ENCODE measurements around the gene PPIL6. TPM values are rescaled to one million over a fixed set of nuclear protein-coding genes. Genes with fewer than 3 reads are reported as not detected.

The PPIL6 gene
- total and polyA plus RNA-seq, 2 donors (not counting 1 experiment from before 2014, with no cell fraction given), result 0.85 to 1.8 TPM

GRCh38 chr6:109453156-109453555, 12.7 kb upstream of the PPIL6 start:
- H3K27me3 ChIP-seq (replicated peaks in 1 of 4; ENCODE audit: control extremely low read depth in 1 of 4, control insufficient read depth in 3 of 4, insufficient read depth in 4 of 4, low read length in 3 of 4), result no peaks in the 10 kb centered on the region
- H3K4me3 ChIP-seq (ENCODE audit: control extremely low read depth in 1 of 5, extremely low read depth in 1 of 5, insufficient read depth in 1 of 5, low read depth in 2 of 5, low read length in 4 of 5), result no peak overlapping the region
- H3K79me2 ChIP-seq (ENCODE audit: control insufficient read depth, insufficient read depth, low read length), result peaks cover 42% of the 10 kb centered on the region
- peak overlapping the region; percentile 95 for H3K4me2 ChIP-seq (replicated peaks; ENCODE audit: low read depth, low read length, poor library complexity, severe bottlenecking)
- DNase-seq, result peak; percentile 31
- no peak overlapping the region for H2AFZ ChIP-seq (ENCODE audit: insufficient read depth, low read depth, low read length, poor library complexity, severe bottlenecking)
- no peak for ATAC-seq (ENCODE audit: low read depth)
- H3K9me3 Mint-ChIP-seq (ENCODE audit: insufficient read depth), result no peaks in the 10 kb centered on the region
- peak overlapping the region; percentile 95 for H3K4me3 Mint-ChIP-seq
- H3K27ac ChIP-seq (ENCODE audit: low read length in 2 of 2), result peak overlapping the region; percentile 98 to 99
- H3K9me3 ChIP-seq (ENCODE audit: control extremely low read depth in 1 of 3, control insufficient read depth in 2 of 3, insufficient read depth in 1 of 3, low read length in 2 of 3), result no peaks in the 10 kb centered on the region
- H3K27ac Mint-ChIP-seq, result peak overlapping the region; percentile 99
- no peak overlapping the region for H3K9ac ChIP-seq (ENCODE audit: low read length)
- CTCF ChIA-PET, result interaction anchor here (1.9 to 6.4 kb wide), 3 partner anchors 13 to 587 kb away, joined by 5 to 55 read pairs (median 28); partner anchors contain the start of genes CD164, PPIL6 and SMPD2
- POLR2A ChIA-PET, result interaction anchor here (0.7 to 5.5 kb wide), 3 partner anchors 9 to 27 kb away, joined by 3 to 26 read pairs (median 4); no protein-coding TSS in a partner anchor
- H3K27me3 Mint-ChIP-seq, result no peaks in the 10 kb centered on the region
- intact Hi-C loops (cut with micrococcal nuclease), result loop anchor here (10.0 kb wide), 2 partner anchors 752 to 1422 kb away; partner anchors contain the start of gene AMD1
- no peak for TF ChIP-seq EZH2 (IDR thresholded peaks at IDR 0.05; ENCODE audit: borderline replicate concordance, insufficient read depth, low read depth, low read length, poor library complexity, severe bottlenecking)
- TF ChIP-seq, protein P1, sequence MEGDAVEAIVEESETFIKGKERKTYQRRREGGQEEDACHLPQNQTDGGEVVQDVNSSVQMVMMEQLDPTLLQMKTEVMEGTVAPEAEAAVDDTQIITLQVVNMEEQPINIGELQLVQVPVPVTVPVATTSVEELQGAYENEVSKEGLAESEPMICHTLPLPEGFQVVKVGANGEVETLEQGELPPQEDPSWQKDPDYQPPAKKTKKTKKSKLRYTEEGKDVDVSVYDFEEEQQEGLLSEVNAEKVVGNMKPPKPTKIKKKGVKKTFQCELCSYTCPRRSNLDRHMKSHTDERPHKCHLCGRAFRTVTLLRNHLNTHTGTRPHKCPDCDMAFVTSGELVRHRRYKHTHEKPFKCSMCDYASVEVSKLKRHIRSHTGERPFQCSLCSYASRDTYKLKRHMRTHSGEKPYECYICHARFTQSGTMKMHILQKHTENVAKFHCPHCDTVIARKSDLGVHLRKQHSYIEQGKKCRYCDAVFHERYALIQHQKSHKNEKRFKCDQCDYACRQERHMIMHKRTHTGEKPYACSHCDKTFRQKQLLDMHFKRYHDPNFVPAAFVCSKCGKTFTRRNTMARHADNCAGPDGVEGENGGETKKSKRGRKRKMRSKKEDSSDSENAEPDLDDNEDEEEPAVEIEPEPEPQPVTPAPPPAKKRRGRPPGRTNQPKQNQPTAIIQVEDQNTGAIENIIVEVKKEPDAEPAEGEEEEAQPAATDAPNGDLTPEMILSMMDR (IDR thresholded peaks at IDR 0.05), result no peak
- peaks cover 7% of the 10 kb centered on the region for H4K20me1 ChIP-seq (ENCODE audit: control insufficient read depth, insufficient read depth, low read length, poor library complexity, severe bottlenecking)
- WGBS (ENCODE audit: insufficient coverage), result 95% methylated on average over 2 of the region's 2 CpGs
- peaks cover 85 to 88% of the 10 kb centered on the region in 2 donors for H3K4me1 ChIP-seq (ENCODE audit: control insufficient read depth in 2 of 2, insufficient read depth in 2 of 2, low read length in 2 of 2)
- peaks cover 0 to 34% of the 10 kb centered on the region in 2 experiments for H3K36me3 ChIP-seq (replicated peaks in 1 of 2; ENCODE audit: control extremely low read depth in 1 of 2, control insufficient read depth in 1 of 2, extremely low read depth in 1 of 2, insufficient read depth in 2 of 2, low read length in 1 of 2)
- peaks cover 85% of the 10 kb centered on the region for H3K4me1 Mint-ChIP-seq

- no peak for TF ChIP-seq EZH2 (IDR thresholded peaks at IDR 0.05; ENCODE audit: borderline replicate concordance, insufficient read depth, low read depth, low read length, poor library complexity, severe bottlenecking)
- TF ChIP-seq, protein P1 (IDR thresholded peaks at IDR 0.05), result no peak
- 97% methylated on average over 8 of the region's 9 CpGs for WGBS (ENCODE audit: insufficient coverage)
Measured at GRCh38 chr6:109452181-109452580, 11.8 kb upstream of the PPIL6 start.

More at GRCh38 chr6:109452181-109452580, 11.8 kb upstream of the PPIL6 start:
- ChIA-PET POLR2A (interaction anchor here (0.7 to 5.5 kb wide), 3 partner anchors 8 to 11 kb away, joined by 3 to 26 read pairs (median 21); partner anchors contain the start of genes PPIL6 and SMPD2), CTCF (interaction anchor here (1.2 to 6.4 kb wide), 2 partner anchors 12 to 70 kb away, joined by 4 to 55 read pairs; partner anchors contain the start of genes CD164, PPIL6 and SMPD2)
- Histone ChIP-seq H3K4me2 (replicated peaks; ENCODE audit: low read depth, low read length, poor library complexity, severe bottlenecking) (peak overlapping the region; percentile 4), H3K79me2 (ENCODE audit: control insufficient read depth, insufficient read depth, low read length) (peaks cover 47% of the 10 kb centered on the region), H3K36me3 (replicated peaks in 1 of 2; ENCODE audit: control extremely low read depth in 1 of 2, control insufficient read depth in 1 of 2, extremely low read depth in 1 of 2, insufficient read depth in 2 of 2, low read length in 1 of 2) (peaks cover 0 to 35% of the 10 kb centered on the region in 2 experiments), H4K20me1 (ENCODE audit: control insufficient read depth, insufficient read depth, low read length, poor library complexity, severe bottlenecking) (peaks cover 9% of the 10 kb centered on the region), H3K9me3 (ENCODE audit: control extremely low read depth in 1 of 3, control insufficient read depth in 2 of 3, insufficient read depth in 1 of 3, low read length in 2 of 3) (no peaks in the 10 kb centered on the region), H3K4me1 (ENCODE audit: control insufficient read depth in 2 of 2, insufficient read depth in 2 of 2, low read length in 2 of 2) (peaks cover 81 to 84% of the 10 kb centered on the region in 2 donors), H3K27me3 (replicated peaks in 1 of 4; ENCODE audit: control extremely low read depth in 1 of 4, control insufficient read depth in 3 of 4, insufficient read depth in 4 of 4, low read length in 3 of 4) (no peaks in the 10 kb centered on the region), H2AFZ (ENCODE audit: insufficient read depth, low read depth, low read length, poor library complexity, severe bottlenecking) (no peak overlapping the region), H3K4me3 (ENCODE audit: control extremely low read depth in 1 of 5, extremely low read depth in 1 of 5, insufficient read depth in 1 of 5, low read depth in 2 of 5, low read length in 4 of 5) (no peak overlapping the region), H3K9ac (ENCODE audit: low read length) (no peak overlapping the region), H3K27ac (ENCODE audit: low read length in 2 of 2) (peak overlapping the region in 1 of 2 donors; percentile 98)
- no peaks in the 10 kb centered on the region for H3K9me3 Mint-ChIP-seq (ENCODE audit: insufficient read depth)
- ATAC-seq (ENCODE audit: low read depth) (no peak), DNase-seq (no peak)
- no peaks in the 10 kb centered on the region for H3K27me3 Mint-ChIP-seq
- peak overlapping the region; percentile 99 for H3K27ac Mint-ChIP-seq
- H3K4me3 Mint-ChIP-seq, result peak overlapping the region; percentile 52
- intact Hi-C loops (cut with micrococcal nuclease), result loop anchor here (10.0 kb wide), 2 partner anchors 753 to 1423 kb away; partner anchors contain the start of gene AMD1
- peaks cover 85% of the 10 kb centered on the region for H3K4me1 Mint-ChIP-seq
